Measurements from ENCODE around the gene GPR87.

GPR87 gene

DNA sequence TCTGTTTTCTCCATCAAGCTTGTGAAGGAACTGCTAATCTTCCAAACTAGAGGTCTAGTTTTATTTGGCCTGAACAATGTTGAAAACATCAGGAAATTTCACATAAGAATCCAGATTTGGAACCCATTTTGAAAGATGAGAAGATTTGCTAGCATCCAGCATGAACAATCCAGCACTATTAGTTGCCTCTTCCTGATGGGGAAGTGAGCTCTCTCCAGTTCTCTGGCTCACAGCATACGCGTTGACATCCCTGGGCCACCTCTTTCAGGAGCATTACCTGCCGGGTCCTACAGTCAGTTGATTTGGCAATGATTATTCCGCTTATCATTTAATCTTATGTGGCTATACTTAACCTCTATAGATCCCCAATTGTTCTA lies 10.9 kb downstream of the GPR87 start:
- DNase-seq: no peak
- no peaks in the 10 kb centered on the region for H3K36me3 ChIP-seq (ENCODE audit: insufficient read depth, low read length)
- H2AFZ ChIP-seq (ENCODE audit: low read depth, low read length): no peak overlapping the region
- ATAC-seq (ENCODE audit: insufficient read depth, low read depth): no peak
- no peaks in the 10 kb centered on the region for H3K4me1 ChIP-seq (ENCODE audit: insufficient read depth, low read length)
- no peak overlapping the region for H3K9ac ChIP-seq (ENCODE audit: low read depth, low read length)
- no peaks in the 10 kb centered on the region for H3K27me3 ChIP-seq (ENCODE audit: insufficient read depth, low read length, poor library complexity)
- no peak overlapping the region for H3K4me2 ChIP-seq (ENCODE audit: insufficient read depth, low read length)
- no peaks in the 10 kb centered on the region for H3K9me3 ChIP-seq (ENCODE audit: insufficient read depth, low read length, severe bottlenecking)
- TF ChIP-seq EZH2 (IDR thresholded peaks at IDR 0.05; ENCODE audit: borderline replicate concordance, low read depth, low read length, severe bottlenecking): no peak
- TF ChIP-seq, protein P1, sequence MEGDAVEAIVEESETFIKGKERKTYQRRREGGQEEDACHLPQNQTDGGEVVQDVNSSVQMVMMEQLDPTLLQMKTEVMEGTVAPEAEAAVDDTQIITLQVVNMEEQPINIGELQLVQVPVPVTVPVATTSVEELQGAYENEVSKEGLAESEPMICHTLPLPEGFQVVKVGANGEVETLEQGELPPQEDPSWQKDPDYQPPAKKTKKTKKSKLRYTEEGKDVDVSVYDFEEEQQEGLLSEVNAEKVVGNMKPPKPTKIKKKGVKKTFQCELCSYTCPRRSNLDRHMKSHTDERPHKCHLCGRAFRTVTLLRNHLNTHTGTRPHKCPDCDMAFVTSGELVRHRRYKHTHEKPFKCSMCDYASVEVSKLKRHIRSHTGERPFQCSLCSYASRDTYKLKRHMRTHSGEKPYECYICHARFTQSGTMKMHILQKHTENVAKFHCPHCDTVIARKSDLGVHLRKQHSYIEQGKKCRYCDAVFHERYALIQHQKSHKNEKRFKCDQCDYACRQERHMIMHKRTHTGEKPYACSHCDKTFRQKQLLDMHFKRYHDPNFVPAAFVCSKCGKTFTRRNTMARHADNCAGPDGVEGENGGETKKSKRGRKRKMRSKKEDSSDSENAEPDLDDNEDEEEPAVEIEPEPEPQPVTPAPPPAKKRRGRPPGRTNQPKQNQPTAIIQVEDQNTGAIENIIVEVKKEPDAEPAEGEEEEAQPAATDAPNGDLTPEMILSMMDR (IDR thresholded peaks at IDR 0.05; ENCODE audit: borderline replicate concordance, extremely low read depth, low read length, poor library complexity, severe bottlenecking): no peak
- no peak overlapping the region for H3K4me3 ChIP-seq (ENCODE audit: low read depth in 1 of 2, low read length in 2 of 2)
- no peaks in the 10 kb centered on the region for H4K20me1 ChIP-seq (ENCODE audit: insufficient read depth, low read length)
- H3K79me2 ChIP-seq (ENCODE audit: insufficient read depth, low read length): no peaks in the 10 kb centered on the region
- no peak overlapping the region for H3K27ac ChIP-seq (ENCODE audit: low read length)

GRCh38 chr3:151305060-151305774 lies 11.4 kb downstream of the GPR87 start:
- Histone ChIP-seq H3K27me3 (ENCODE audit: insufficient read depth, low read length, poor library complexity) (no peaks in the 10 kb centered on the region), H3K36me3 (ENCODE audit: insufficient read depth, low read length) (no peaks in the 10 kb centered on the region), H3K9me3 (ENCODE audit: insufficient read depth, low read length, severe bottlenecking) (no peaks in the 10 kb centered on the region), H4K20me1 (ENCODE audit: insufficient read depth, low read length) (no peaks in the 10 kb centered on the region), H3K4me1 (ENCODE audit: insufficient read depth, low read length) (no peaks in the 10 kb centered on the region), H3K9ac (ENCODE audit: low read depth, low read length) (no peak overlapping the region), H3K4me3 (ENCODE audit: low read depth in 1 of 2, low read length in 2 of 2) (no peak overlapping the region), H2AFZ (ENCODE audit: low read depth, low read length) (no peak overlapping the region), H3K4me2 (ENCODE audit: insufficient read depth, low read length) (no peak overlapping the region), H3K27ac (ENCODE audit: low read length) (no peak overlapping the region), H3K79me2 (ENCODE audit: insufficient read depth, low read length) (no peaks in the 10 kb centered on the region)
- no peak for DNase-seq
- ATAC-seq (ENCODE audit: insufficient read depth, low read depth): peak; percentile 29; the same call in 1 of the 3 replicates
- TF ChIP-seq EZH2 (IDR thresholded peaks at IDR 0.05; ENCODE audit: borderline replicate concordance, low read depth, low read length, severe bottlenecking): no peak
- TF ChIP-seq, protein P1 (IDR thresholded peaks at IDR 0.05; ENCODE audit: borderline replicate concordance, extremely low read depth, low read length, poor library complexity, severe bottlenecking): no peak

GRCh38 chr3:151303751-151304150 lies 12.9 kb downstream of the GPR87 start:
- Histone ChIP-seq H3K79me2 (ENCODE audit: insufficient read depth, low read length) (no peaks in the 10 kb centered on the region), H3K27me3 (ENCODE audit: insufficient read depth, low read length, poor library complexity) (no peaks in the 10 kb centered on the region), H3K4me1 (ENCODE audit: insufficient read depth, low read length) (no peaks in the 10 kb centered on the region), H4K20me1 (ENCODE audit: insufficient read depth, low read length) (no peaks in the 10 kb centered on the region), H3K4me2 (ENCODE audit: insufficient read depth, low read length) (no peak overlapping the region), H3K27ac (ENCODE audit: low read length) (no peak overlapping the region), H2AFZ (ENCODE audit: low read depth, low read length) (no peak overlapping the region), H3K9ac (ENCODE audit: low read depth, low read length) (no peak overlapping the region), H3K9me3 (ENCODE audit: insufficient read depth, low read length, severe bottlenecking) (no peaks in the 10 kb centered on the region), H3K36me3 (ENCODE audit: insufficient read depth, low read length) (no peaks in the 10 kb centered on the region), H3K4me3 (ENCODE audit: low read depth in 1 of 2, low read length in 2 of 2) (no peak overlapping the region)
- TF ChIP-seq EZH2 (IDR thresholded peaks at IDR 0.05; ENCODE audit: borderline replicate concordance, low read depth, low read length, severe bottlenecking): no peak
- TF ChIP-seq, protein P1 (IDR thresholded peaks at IDR 0.05; ENCODE audit: borderline replicate concordance, extremely low read depth, low read length, poor library complexity, severe bottlenecking): no peak
- ATAC-seq (ENCODE audit: insufficient read depth, low read depth) (no peak), DNase-seq (no peak)
